HG03139 (cell line): ENCODE results near the gene SERPINA1.
"Not testable (repeated sequence)": the region's sequence is repeated elsewhere in the genome, so short reads cannot be mapped to it uniquely, and the experiment has no call there.

Experiments
- ATAC-seq: cut with Tn5 transposase; IDR thresholded peaks from one replicate; pipeline ENCODE4 v1.9.1; 2021; ENCODE audit not compliant: unreplicated experiment

Gene SERPINA1

DNA sequence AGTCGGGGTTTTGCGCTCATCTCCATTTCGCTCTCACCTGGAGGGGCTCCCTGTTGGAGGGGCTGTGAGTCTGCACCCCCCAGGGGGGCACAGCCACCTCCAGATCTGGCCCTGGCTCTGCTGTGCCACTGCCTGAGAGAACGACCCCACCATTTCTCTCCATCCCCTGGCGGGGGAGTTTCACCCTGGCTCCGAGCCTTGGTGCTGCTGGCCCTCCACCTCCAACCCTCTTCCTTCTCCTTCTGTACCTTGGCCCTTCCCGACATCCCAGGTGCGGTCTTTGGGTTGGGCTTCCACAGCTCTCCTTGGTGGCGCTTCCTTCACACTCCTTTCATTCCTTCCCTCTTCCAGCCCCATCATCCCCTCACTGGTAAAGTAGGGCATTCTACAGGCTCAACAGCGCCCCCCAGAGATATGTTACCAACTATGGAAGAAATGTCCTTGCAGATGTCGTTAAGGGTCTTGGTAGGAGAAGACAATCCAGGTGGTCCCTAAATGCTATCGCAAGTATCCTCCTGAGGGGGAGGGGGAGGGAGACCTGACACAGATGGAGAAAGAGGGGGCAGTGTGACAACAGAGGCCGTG is 16.3 kb downstream of the SERPINA1 start:
- no peak for ATAC-seq

DNA sequence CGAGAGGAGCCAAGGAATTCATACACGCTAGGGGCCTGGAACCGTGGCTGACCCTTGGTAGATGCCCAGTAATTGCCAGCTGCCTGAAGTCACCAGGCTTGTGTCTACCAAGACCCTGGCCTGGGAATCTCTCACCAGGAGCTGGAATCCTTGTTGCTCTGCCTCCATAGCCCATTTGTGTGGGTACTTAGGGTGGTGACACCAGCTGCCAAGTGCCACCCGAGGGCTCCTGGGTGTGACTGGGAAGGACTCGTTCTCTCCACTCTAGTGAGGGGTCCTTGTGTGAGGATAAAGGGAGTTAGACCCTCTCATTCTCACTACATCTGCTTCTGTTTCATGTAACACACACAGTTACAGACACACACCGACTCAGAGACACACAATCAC is 17.9 kb downstream of the SERPINA1 start:
- no peak for ATAC-seq

DNA sequence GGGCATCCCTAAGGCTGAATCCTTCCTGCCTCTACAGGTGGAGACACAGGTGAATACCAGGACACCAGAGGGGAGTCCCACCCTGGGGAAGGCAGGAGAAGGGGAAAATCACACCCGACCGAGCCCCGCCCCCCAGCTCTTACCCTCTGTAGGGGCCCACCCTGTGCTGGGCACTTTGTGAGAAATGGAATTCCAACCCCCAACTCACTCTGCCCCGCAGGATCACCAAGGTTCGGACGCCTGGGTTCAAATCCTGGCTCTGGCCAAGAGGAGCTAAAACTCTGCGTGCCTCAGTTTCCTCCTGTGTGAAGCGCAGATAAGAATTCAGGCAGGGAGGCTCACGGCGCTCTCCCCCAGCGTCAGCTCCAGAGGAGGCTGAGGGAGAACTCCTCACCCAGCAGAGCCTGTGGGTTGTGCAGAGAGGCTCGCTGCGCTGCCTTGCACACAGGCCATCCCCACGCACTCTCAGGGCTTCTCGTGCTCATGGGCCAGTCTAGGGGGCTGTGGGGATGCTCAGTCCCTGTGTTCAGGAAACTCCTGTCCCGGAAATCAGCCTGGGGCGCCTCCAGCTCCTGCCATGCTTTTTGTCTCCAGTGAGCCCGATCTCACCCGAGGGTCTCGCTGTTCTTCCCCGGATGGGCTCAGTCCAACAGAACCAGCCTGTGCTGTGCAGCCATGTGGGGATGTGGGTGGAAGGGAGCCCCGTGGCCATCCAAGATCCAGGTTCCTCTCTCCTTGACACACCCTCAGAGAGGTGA is 18.5 kb downstream of the SERPINA1 start:
- ATAC-seq, result not testable (repeated sequence)

GRCh38 chr14:94368956-94369355 is 19.4 kb downstream of the SERPINA1 start:
- no peak for ATAC-seq

- no peak for ATAC-seq
Measured at GRCh38 chr14:94368243-94368590, 20.2 kb downstream of the SERPINA1 start.

DNA sequence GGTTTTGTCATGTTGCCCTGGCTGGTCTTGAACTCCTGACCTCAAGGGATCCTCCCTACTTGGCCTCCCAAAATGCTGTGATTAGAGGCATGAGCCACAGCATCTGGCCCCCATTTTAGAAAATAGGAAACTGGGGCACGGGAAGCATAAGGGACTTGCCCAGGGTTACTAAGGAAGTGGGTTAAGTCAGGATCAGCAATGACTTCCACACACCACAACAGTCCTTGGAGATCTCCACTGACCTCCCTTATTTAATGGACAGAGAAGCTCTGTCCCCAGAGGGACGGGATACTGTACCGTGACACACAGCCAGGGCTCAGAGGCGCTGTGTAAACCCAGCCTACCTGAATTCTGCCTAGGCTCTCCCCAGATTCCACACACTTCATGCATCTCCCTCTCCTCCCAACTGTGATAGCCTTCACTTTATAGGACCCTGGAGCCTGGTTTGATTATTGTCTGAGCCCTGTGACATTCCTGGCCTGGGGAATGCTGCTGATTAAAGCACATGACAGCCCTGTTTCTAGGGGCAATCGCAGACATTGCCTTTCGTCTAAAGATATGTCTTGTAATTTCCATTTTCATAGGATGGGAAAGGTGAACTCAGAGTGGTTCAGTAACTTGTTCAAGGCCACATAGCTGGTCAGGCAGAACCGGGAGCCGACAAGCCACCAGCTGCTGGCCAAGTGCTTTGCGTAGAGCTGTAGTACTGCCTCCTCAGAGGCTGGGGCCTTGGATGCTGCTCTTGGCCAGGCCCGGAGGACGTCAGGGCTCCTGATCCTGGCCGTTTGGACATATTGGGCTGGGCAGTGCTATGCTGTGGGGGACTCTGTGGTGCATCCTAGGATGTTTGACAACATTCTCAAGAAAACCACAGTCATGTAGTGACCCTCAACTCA is 20.8 kb downstream of the SERPINA1 start:
- no peak for ATAC-seq

- no peak for ATAC-seq
Measured at GRCh38 chr14:94366146-94366915, 22.1 kb downstream of the SERPINA1 start, which contains the start of gene SERPINA2. Gene SERPINA2 (minus strand): TSS chr14:94366698.

DNA sequence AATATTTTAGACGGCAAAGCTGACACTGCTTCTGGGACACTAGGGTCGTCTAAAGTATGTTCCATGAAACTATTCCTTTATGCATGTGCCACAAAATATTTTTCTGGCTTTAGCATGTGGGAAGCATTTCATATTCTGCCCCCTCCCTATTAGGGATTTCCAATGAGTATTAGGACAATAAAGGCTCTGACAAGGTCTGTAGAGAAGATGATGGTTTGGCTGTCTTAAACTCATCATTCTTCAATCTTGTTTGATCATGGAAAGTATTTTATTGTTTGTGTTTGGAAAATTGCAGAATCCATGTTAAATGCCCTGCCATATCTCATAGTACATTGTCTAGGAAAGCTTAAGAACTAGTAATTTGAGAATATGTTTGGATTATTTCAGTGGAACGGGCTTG is 22.8 kb downstream of the SERPINA1 start:
- ATAC-seq, result no peak

GRCh38 chr14:94364964-94365363 is 23.4 kb downstream of the SERPINA1 start:
- ATAC-seq, result no peak

DNA sequence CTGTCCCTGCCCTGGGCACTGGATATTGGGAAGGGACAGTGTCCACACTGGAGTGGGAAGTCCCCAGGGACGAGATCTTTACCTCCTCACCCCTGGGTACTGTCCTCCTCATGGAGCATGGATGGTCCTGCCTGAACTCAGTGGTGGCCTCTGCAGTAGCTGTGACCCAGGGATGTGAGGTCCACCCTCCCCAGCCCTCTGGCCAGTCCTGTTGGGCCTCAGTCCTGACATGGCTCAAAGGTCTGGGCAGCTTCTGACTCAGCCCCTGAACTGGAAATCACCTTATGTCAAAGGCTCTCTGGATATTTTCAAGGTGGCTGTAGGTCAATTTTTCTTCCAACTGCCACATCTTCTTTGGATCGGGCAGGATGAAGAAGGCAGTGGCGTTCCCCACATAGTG is 24.4 kb downstream of the SERPINA1 start:
- ATAC-seq, result no peak

- no peak for ATAC-seq
Measured at GRCh38 chr14:94363151-94363624, 25.2 kb downstream of the SERPINA1 start.

- no peak for ATAC-seq
Measured at GRCh38 chr14:94362614-94363133, 25.7 kb downstream of the SERPINA1 start.

- ATAC-seq, result no peak
Measured at GRCh38 chr14:94361682-94362081, 26.7 kb downstream of the SERPINA1 start.

DNA sequence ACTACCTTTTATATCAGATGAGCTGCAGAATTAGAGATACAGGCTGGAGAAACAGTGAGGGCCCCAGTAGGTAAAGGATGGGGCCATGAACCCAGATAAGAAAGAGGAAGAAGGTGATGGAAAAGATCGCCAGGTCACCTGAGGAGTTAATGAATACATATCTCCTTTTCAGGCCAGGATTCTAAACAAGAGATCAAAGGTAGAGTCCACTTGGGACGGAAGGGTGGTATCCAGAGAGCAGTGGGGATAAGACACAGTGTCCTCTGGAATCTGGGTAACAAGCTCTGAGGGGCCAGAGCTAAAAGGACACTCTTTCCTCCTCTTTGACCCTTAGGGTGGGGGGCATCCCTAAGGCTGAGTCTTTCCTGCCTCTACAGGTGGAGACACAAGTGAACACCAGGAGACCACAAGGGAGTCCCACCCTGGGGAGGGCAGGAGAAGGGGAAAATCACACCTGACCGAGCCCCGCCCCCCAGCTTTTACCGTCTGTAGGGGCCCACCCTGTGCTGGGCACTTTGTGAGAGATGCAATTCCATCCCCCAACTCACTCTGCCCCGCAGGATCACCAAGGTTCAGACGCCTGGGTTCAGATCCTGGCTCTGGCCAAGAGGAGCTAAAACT is 27.3 kb downstream of the SERPINA1 start:
- ATAC-seq, result no peak

DNA sequence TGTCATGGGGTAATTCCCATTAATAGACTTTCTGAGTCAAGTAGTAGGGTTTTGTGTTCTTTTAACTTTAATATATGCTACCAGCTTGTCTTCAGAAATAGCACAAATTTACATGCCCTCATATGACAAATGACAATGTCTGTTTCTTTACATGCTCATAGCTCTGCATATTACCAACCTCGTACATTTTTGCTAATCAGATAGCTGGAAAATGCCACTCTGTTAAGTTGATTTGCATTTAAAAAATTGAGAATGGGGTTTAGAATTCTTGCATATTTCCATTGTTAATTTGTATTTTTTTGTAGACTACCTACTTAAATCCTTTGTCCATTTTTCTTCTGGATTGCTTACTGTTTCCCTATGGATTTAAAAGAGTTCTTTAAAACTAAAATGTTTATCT is 31.2 kb downstream of the SERPINA1 start:
- ATAC-seq, result no peak

DNA sequence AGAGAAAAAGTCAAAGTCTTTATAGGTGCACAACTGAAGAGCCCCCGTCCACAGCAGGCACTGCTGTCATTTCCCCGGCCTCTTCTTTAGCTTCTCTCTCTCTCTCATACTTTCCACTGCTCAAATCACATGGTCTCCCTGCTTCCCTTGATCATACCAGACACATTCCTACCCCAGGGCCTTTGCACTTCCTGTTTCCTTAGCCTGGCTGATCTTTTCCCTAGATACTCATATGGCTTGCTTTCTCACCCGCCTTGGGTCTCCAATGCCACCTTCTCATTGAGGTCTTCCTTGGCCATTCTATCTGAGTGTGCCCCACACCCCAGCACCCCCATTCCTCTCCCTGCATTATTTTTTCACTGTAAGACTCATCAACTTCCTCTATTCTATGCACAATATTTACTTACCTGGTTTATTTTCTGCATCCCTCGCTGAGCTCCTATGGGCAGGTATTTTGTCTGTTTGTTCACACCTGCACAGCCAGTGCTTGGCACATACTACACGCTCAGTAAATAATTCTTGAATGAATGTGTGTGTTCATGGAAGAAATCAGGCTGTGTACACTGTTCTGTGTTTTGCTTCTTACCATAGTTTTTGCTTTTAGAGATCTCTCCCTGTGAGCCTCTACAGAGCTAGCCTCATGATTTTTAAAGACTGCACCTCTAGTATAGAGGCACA is 31.9 kb downstream of the SERPINA1 start:
- ATAC-seq, result no peak

DNA sequence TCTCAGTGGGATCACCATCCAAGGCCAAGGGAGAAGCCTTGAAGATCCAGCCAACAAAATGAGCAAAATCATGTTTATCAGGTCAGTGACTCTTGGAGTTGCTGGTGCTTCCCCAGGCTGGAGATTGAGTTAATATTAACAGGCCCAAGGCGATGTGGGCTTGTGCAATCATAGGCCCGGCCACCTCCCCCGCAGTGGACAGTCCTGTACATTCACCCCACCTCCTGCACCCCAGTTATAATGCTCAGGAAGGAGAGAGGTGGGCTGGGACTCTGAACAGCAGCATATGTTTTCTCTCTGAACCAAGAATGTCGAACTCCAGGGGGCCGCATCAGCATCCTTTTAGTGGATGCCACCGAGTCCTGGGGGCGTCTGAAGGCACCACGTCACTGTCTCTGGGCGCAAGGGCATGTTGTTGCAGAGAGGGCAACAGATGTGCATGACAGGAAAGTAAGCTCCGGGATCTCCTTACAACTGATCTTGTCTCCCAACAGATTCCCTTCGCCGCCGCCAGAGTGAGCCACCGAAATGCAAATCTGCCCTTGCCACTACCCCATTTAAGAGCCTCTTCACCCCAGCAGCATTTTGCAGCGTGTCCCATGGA is 33.1 kb downstream of the SERPINA1 start:
- no peak for ATAC-seq

DNA sequence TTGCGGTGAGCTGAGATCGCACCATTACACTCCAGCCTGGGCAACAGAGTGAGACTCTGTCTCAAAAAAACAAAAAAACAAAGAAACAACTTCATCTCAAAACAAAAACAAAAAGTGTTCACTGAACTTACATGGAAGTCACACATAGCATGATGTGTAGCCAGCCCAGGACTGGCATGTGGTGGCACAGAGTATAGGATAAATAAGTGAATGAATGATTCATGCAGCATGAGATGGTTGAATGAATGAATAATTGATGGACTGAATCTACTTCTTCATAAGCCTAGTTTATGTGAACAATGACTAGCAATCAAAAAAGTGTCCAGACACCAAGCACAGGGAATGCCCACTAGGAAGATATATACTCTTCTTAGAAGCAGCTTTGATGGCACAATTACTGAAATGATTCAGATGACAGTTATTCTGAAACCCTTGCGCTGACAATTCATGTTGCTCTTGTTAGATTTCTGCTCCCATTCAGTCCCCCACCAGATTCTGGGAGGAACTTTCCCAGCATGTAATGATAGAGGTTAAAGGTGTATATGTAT is 33.7 kb downstream of the SERPINA1 start:
- no peak for ATAC-seq

DNA sequence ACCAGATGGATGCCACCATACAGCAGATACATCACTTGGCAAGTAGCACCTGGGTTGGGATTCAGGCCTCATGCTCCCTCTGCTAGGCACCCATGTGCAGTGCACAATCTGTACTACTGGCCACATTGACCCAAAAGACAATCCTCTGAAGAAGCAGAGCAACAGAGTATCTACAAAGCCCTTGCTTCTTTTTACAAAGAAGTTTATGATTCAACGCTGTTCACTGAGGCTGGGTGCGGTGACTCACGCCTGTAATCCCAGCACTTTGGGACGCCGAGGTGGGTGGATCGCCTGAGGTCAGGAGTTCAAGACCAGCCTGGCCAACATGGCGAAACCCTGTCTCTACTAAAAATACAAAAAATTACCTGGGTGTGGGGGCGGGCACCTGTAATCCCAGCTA is 34.2 kb downstream of the SERPINA1 start:
- ATAC-seq, result not testable (repeated sequence)
